ENCODE data around the gene SYNPO2. TPM values are rescaled to one million over a fixed set of nuclear protein-coding genes. Genes with fewer than 3 reads are reported as not detected.
A peak's percentile ranks its signal among the peaks of the same experiment; 100 is the strongest.

SYNPO2 gene
- total and polyA plus RNA-seq, 2 donors (not counting 1 experiment from before 2014, with no cell fraction given): 0.03 to 0.20 TPM

DNA sequence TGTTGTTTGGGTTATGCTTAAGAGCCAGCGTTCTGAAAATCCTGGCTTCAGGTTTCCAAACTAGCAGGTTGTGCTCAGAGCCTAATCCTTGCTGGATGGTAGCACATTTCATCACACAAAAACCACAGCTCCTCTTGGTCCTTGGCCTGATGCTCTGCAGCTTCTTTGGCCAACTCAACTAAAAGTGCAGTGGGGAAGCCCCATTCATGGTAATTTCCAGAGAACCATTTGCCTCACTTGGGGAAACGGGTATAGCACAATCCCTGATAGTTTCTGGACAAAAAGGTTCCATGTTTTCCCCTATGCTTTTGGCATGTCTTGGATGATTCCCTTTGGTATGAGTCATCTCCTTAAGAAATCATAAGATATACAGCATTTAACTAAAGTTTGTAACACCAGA, 78.7 kb downstream of the SYNPO2 start:
- Mint-ChIP-seq H3K27me3 (no peaks in the 10 kb centered on the region), H3K4me3 (no peak overlapping the region), H3K4me1 (peaks cover 7% of the 10 kb centered on the region), H3K27ac (no peak overlapping the region), H3K9me3 (ENCODE audit: insufficient read depth) (no peaks in the 10 kb centered on the region)
- Histone ChIP-seq H3K4me3 (ENCODE audit: control extremely low read depth in 1 of 5, extremely low read depth in 1 of 5, insufficient read depth in 1 of 5, low read depth in 2 of 5, low read length in 4 of 5) (no peak overlapping the region), H3K4me2 (replicated peaks; ENCODE audit: low read depth, low read length, poor library complexity, severe bottlenecking) (no peak overlapping the region), H3K9ac (ENCODE audit: low read length) (no peak overlapping the region), H3K36me3 (replicated peaks in 1 of 2; ENCODE audit: control extremely low read depth in 1 of 2, control insufficient read depth in 1 of 2, extremely low read depth in 1 of 2, insufficient read depth in 2 of 2, low read length in 1 of 2) (no peaks in the 10 kb centered on the region), H2AFZ (ENCODE audit: insufficient read depth, low read depth, low read length, poor library complexity, severe bottlenecking) (peak overlapping the region; percentile 76), H3K27me3 (replicated peaks in 1 of 4; ENCODE audit: control extremely low read depth in 1 of 4, control insufficient read depth in 3 of 4, insufficient read depth in 4 of 4, low read length in 3 of 4) (no peaks in the 10 kb centered on the region), H4K20me1 (ENCODE audit: control insufficient read depth, insufficient read depth, low read length, poor library complexity, severe bottlenecking) (no peaks in the 10 kb centered on the region), H3K79me2 (ENCODE audit: control insufficient read depth, insufficient read depth, low read length) (no peaks in the 10 kb centered on the region), H3K9me3 (ENCODE audit: control extremely low read depth in 1 of 3, control insufficient read depth in 2 of 3, insufficient read depth in 1 of 3, low read length in 2 of 3) (no peaks in the 10 kb centered on the region), H3K4me1 (ENCODE audit: control insufficient read depth in 2 of 2, insufficient read depth in 2 of 2, low read length in 2 of 2) (peaks cover 7 to 8% of the 10 kb centered on the region in 2 donors), H3K27ac (ENCODE audit: low read length in 2 of 2) (no peak overlapping the region)
- TF ChIP-seq EZH2 (IDR thresholded peaks at IDR 0.05; ENCODE audit: borderline replicate concordance, insufficient read depth, low read depth, low read length, poor library complexity, severe bottlenecking): no peak
- TF ChIP-seq, protein P1, sequence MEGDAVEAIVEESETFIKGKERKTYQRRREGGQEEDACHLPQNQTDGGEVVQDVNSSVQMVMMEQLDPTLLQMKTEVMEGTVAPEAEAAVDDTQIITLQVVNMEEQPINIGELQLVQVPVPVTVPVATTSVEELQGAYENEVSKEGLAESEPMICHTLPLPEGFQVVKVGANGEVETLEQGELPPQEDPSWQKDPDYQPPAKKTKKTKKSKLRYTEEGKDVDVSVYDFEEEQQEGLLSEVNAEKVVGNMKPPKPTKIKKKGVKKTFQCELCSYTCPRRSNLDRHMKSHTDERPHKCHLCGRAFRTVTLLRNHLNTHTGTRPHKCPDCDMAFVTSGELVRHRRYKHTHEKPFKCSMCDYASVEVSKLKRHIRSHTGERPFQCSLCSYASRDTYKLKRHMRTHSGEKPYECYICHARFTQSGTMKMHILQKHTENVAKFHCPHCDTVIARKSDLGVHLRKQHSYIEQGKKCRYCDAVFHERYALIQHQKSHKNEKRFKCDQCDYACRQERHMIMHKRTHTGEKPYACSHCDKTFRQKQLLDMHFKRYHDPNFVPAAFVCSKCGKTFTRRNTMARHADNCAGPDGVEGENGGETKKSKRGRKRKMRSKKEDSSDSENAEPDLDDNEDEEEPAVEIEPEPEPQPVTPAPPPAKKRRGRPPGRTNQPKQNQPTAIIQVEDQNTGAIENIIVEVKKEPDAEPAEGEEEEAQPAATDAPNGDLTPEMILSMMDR (IDR thresholded peaks at IDR 0.05): no peak
- no peak for ATAC-seq (ENCODE audit: low read depth)
- POLR2A ChIA-PET: no interaction called here
- intact Hi-C loops (cut with micrococcal nuclease): no loop called here
- no CpG with 5 or more reads among the region's 2 CpGs for WGBS (ENCODE audit: insufficient coverage)
- DNase-seq: no peak
- CTCF ChIA-PET: interaction anchor here (1.7 kb wide), 1 partner anchor 17 kb away, joined by 4 read pairs; no protein-coding TSS in a partner anchor

DNA sequence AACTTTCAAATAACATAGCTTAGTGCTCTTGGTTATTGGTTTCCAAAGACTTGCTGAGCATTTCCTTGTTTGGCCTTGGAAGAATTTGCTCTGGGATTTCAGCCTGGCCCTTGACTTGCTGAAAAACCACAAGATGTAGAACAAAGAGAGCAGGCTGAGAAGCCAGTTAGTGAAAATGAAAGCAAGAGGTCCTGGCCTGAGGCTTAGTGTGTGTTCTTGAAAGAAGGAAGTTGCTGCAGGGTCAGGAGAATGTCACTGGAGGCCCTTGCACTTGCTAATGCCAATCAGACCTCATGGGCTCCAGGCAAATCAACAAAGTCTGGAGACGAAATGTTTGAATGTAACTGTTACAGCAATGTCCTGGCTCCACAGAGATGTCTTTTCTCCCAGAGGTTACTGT, 79.4 kb downstream of the SYNPO2 start:
- intact Hi-C loops (cut with micrococcal nuclease): no loop called here
- Histone ChIP-seq H3K4me3 (ENCODE audit: control extremely low read depth in 1 of 5, extremely low read depth in 1 of 5, insufficient read depth in 1 of 5, low read depth in 2 of 5, low read length in 4 of 5) (no peak overlapping the region), H3K9me3 (ENCODE audit: control extremely low read depth in 1 of 3, control insufficient read depth in 2 of 3, insufficient read depth in 1 of 3, low read length in 2 of 3) (no peaks in the 10 kb centered on the region), H2AFZ (ENCODE audit: insufficient read depth, low read depth, low read length, poor library complexity, severe bottlenecking) (peak overlapping the region; percentile 76), H3K27me3 (replicated peaks in 1 of 4; ENCODE audit: control extremely low read depth in 1 of 4, control insufficient read depth in 3 of 4, insufficient read depth in 4 of 4, low read length in 3 of 4) (no peaks in the 10 kb centered on the region), H3K4me2 (replicated peaks; ENCODE audit: low read depth, low read length, poor library complexity, severe bottlenecking) (peak overlapping the region; percentile 51), H4K20me1 (ENCODE audit: control insufficient read depth, insufficient read depth, low read length, poor library complexity, severe bottlenecking) (no peaks in the 10 kb centered on the region), H3K4me1 (ENCODE audit: control insufficient read depth in 2 of 2, insufficient read depth in 2 of 2, low read length in 2 of 2) (peaks cover 7 to 8% of the 10 kb centered on the region in 2 donors), H3K79me2 (ENCODE audit: control insufficient read depth, insufficient read depth, low read length) (no peaks in the 10 kb centered on the region), H3K9ac (ENCODE audit: low read length) (no peak overlapping the region), H3K36me3 (replicated peaks in 1 of 2; ENCODE audit: control extremely low read depth in 1 of 2, control insufficient read depth in 1 of 2, extremely low read depth in 1 of 2, insufficient read depth in 2 of 2, low read length in 1 of 2) (no peaks in the 10 kb centered on the region), H3K27ac (ENCODE audit: low read length in 2 of 2) (no peak overlapping the region)
- TF ChIP-seq, protein P1 (IDR thresholded peaks at IDR 0.05): no peak
- no peak for TF ChIP-seq EZH2 (IDR thresholded peaks at IDR 0.05; ENCODE audit: borderline replicate concordance, insufficient read depth, low read depth, low read length, poor library complexity, severe bottlenecking)
- Mint-ChIP-seq H3K9me3 (ENCODE audit: insufficient read depth) (no peaks in the 10 kb centered on the region), H3K27ac (peak overlapping the region; percentile 57), H3K4me3 (no peak overlapping the region), H3K4me1 (peaks cover 7% of the 10 kb centered on the region), H3K27me3 (no peaks in the 10 kb centered on the region)
- DNase-seq (peak; percentile 55), ATAC-seq (ENCODE audit: low read depth) (peak; percentile 79)
- ChIA-PET POLR2A (no interaction called here), CTCF (interaction anchor here (1.3 to 1.7 kb wide), 2 partner anchors 13 to 16 kb away, joined by 3 to 4 read pairs; no protein-coding TSS in a partner anchor)
- no CpG with 5 or more reads among the region's 1 CpG for WGBS (ENCODE audit: insufficient coverage)

Data from B cell (primary cell).